HL-60/S4 treated with retinoic acid at 250 ng/mL for 4 days and 3 days (cell line): Measurements from ENCODE around the gene SRPRB.

Source experiments
- in situ Hi-C: fragments of 300-500 bp; cut with MboI; formaldehyde crosslinking; loops from 2 replicates; pipeline ENCODE4 v1.7.0; 2022; ENCODE audit warnings: low sequenced_read_pairs

The SRPRB gene, protein sequence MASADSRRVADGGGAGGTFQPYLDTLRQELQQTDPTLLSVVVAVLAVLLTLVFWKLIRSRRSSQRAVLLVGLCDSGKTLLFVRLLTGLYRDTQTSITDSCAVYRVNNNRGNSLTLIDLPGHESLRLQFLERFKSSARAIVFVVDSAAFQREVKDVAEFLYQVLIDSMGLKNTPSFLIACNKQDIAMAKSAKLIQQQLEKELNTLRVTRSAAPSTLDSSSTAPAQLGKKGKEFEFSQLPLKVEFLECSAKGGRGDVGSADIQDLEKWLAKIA

DNA sequence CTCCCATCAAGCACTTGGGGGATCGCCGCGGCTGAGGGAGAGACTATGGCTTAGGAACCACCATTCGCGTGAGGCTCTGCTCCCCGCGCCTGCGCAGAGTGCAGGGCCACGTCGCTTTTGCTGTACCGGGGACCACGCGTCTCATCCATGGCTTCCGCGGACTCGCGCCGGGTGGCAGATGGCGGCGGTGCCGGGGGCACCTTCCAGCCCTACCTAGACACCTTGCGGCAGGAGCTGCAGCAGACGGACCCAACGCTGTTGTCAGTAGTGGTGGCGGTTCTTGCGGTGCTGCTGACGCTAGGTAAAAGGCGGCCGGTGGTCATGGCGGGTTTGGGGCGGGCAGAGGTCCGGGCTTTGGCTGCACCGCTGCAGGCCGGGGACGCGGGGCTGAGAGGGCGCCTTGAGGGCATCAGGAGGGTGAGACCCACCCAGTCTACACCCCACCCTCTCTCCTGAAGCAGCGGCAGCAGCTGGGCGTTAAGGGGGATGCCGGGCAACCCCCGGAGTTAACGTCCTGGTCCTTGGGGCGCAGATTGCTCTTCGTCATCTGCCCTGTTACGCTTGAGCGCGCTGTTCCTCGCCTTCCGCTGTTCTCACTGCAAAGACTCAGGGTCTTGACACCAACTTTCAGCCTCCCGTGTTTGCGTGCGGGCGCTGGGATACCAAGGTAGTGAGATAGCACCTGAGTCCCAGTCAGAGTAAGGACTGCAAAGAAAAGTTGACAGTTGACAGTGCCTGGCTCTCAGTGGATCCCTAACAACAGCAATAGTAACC, at the start of gene SRPRB:
Gene SRPRB, plus strand, starts transcription at position 114 of the 774 bp plus-strand sequence. Its CDS starts 34 bp downstream, at position 148.
- in situ Hi-C loops, result loop anchor here (25.0 kb wide), 1 partner anchor 406 kb away; no protein-coding TSS in a partner anchor

DNA sequence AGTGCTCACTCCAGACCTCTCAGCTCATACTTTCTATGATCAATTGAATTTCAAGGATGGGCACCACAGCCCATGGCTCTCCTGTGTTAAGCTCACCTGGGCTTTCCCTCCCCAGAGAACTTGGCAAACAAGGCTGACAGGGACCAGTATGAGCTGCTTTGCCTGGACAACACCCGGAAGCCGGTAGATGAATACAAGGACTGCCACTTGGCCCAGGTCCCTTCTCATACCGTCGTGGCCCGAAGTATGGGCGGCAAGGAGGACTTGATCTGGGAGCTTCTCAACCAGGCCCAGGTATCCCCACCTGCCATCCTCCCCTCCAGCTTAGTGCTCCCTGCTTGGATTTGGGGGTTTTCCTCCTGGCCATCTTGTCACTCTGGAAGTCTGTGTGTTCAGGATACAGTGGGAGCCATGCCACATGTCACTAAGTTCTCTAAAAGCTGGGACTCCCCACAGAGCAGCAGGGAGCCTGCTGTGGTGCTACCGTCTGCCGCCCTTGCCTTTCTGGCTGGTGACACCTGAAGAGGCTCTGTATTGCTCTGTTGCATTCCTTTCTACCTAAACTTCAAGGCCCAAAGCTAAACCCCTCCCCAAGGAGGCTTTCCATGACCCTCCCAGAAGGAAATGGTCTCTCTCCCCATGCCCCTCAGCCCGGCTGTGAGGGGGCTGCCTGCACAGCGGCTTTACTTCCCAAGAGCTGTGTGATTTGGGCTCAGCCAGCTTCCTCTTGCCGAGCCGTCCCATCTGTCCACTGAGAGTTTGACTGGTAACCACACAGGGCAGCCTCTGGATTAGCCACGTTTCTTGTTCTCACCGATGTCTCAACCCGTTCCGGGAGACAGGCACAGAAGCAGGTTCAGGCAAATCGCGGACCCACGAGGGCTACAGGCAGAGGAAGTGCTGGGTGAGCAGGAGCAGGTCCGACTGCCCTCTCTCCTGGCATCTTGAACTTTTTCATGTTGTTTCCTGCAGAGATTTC, 48.6 kb upstream of the SRPRB start:
- in situ Hi-C loops, result no loop called here

DNA sequence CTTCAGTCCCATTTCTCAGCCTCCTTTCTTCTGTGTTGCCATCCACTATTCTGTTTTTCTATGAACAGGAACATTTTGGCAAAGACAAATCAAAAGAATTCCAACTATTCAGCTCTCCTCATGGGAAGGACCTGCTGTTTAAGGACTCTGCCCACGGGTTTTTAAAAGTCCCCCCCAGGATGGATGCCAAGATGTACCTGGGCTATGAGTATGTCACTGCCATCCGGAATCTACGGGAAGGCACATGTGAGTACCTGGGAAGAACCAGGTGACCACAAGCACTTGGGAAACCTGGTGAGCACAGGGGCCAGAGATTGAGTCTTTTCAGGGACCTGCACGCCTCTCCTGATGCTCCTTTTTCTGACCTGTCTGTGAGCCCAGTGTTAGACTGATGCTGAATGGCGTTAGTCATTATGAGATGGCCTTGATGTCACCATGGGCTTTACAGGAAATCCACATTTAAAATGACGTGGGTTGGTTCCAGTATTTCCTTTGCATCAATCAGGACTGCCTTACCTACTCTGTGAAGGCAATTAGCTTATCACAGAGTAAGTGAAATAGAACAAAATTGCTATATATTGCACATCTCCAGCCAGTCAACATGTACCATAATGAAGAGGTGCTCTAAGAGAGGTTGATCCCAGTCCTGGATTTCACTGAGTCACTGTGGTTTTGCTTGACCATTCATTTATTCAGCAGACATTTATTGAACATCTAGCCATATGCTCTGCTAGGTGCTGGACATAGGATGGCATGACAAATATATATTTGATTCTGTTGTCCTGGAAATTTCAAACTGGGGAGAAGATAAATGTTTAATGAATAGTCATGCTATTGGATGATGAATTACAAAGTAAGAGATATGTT, 47.7 kb upstream of the SRPRB start:
- in situ Hi-C loops, result no loop called here

DNA sequence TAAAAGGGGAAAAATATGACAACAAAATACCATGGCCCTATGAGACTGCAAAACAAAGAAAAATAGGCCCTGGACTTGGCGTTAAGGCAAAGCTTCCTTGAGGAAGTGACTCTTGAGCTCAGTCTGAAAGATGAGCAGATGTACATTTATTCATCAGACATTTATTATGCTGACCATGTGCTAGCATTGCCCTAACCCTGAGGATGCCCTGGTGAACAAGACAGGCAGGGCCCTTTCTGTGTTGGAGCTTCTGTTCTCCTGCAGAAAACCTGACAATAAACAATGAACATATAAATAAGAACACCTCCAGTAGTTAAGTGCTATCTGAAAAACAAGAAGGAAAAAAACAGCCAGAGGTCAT, 47.1 kb upstream of the SRPRB start:
- in situ Hi-C loops, result no loop called here

DNA sequence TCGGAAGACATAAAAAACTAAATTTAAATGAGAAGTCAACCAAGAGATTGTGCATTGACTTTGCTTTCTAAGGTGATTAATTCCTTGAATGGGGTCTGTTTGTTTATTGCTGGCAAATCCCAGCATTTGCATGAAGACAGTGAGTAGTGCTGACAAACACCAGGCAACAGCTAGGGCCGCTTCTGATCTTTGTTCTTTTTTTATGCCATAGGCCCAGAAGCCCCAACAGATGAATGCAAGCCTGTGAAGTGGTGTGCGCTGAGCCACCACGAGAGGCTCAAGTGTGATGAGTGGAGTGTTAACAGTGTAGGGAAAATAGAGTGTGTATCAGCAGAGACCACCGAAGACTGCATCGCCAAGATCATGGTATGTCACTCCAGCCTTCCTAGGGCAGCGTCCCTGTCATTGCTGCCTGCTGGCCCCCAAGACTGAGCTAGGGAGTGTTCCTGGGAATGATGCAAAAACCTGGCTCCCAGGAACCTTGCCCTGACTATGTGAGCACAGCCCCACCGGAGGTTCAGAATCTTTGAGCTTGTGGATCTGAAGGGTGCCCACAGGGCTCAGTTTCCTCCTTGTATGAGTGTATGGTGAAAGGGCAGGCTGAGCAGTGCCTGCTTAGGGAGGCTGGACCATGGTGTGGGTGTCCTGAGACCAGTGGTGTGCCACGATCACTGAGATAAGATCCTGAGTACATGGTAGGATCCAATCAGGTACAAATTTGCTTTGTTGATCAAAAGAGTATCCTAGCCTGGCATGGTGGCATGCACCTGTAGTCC, 46.5 kb upstream of the SRPRB start:
- in situ Hi-C loops, result no loop called here

DNA sequence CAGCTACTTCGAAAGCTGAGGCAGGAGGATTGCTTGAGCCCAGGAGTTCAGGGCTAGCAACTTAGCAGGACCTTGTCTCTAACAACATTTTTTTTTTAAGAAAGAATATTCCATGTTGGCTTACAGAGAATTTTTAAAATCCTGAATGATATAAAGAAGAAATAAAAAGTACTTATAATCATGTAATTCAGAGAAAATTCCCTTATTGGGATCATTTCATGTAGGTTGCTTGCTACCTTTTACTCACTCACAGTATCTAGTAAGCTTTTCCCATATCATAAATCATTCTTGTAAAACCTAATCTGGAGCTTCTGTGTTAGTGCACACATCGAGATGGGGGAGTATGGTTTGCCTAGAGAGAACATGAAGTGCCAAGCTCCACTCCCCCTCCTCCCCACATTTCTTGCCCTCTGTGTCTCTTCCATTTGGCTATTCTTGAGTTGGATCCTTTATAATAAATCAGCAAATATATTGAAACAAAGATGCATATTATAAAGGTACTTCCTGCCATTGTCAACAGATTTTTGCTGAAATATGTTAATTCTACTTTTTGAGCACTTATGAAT, 45.8 kb upstream of the SRPRB start:
- in situ Hi-C loops, result no loop called here

DNA sequence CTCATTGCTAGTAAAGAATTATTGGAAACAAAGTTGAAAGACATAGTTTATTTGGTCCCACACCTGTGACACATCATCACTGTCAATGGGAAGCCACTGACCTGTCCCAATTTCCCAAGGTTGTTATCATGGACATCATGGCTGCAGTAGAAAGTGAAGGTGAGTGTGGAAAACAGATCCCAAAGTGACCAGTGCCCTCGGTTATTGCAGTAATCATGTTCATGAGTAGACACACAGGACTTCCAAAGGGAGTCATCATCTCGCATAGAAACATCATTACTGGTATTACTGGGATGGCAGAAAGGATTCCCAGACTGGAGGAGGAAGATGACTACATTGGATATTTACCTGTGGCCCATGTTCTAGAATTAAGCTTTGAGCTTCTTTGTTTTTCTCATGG, 44.7 kb upstream of the SRPRB start:
- in situ Hi-C loops, result no loop called here

DNA sequence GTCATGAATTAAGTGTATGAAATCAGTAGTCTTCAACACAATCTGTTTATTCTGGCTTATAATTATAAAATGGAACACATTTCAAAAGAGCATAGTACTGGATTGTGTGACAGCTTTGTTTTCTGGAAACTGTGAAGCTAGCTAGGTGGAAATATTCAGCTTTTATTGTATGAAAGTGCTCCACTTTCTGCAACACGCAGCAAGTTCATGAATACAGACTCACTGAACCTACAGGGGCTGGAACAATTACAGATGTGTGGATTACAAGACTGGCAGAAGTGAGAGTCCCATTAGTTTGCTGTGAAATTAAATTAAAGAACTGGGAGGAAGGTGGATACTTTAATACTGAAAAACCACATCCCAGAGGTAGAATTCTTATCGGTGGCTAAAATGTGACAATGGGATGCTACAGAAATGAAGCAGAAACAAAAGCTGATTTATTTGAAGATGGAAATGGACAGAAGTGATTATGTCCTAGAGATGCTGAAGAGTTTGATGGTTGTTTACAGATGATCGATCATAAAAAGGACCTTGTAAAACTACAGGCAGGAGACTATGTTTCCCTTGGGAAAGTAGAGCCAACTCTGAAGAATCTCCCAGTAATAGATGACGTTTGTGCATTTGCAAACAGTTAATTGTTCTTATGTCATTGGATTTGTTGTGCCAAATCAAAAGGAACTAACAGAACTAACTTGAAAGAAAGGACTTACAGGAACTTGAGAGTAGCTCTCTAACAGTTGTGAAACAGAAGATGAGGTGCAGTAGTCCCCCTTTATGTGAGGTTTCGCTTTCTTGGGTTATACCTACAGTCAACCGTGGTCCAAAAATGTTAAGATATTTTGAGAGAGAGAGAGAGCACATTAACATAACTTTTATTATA, 43.8 kb upstream of the SRPRB start:
- in situ Hi-C loops, result no loop called here

DNA sequence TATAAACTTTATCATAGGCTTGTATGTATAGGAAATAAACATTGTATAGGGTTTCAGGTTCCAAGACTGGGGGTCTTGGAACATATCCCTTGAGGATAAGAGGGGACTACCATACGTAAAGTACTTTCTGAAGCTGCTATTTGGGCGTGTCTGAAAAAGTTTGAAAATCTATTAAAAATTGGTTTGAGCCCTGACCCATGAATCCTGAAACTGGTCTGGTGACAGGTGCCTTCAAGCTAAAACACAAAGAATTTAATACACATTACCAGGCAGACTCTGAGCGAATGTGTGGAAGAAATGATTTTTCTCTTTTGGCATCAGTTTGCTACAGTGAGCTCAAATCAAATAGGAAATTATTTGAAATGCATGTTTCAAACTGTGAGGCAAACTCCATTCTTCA, 43.1 kb upstream of the SRPRB start:
- in situ Hi-C loops, result no loop called here

DNA sequence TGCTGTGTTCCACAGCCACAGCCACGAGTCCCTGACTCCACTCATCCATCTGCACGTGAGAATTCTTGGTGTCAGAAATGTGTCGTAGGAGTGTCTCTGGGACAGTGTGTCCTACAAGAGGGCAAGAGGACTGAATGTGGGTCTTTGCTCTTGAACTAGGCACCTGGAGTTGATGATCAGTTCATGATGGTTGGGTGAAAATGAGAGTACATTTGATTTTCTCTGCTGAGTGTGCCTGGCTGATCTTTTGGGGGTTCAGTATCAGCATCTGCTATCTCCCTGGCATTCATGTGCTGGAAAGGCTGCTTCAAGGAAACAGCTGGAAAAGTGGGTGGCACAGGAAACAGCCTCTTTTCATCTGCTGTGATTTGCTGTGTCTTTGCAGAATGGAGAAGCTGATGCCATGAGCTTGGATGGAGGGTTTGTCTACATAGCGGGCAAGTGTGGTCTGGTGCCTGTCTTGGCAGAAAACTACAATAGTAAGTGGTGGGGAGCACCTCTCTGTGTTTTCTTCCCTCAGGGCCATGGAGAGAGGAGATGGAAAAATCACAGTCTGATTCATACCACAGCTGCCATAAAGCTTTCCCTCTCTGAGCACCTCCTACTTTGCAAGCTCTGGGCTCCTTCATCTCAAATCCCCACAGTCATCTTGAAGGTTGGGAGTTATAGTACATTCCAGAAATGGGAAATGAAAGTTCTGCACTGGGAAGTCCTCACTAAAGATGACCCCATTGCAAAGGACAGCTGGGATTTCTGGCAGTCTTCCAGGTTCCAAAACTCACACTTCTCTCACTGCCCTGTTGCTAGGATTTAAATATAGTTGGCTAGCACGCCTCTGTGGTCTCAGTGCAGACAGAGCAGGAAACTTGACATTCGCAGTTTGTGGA, 41.6 kb upstream of the SRPRB start:
- in situ Hi-C loops, result no loop called here

DNA sequence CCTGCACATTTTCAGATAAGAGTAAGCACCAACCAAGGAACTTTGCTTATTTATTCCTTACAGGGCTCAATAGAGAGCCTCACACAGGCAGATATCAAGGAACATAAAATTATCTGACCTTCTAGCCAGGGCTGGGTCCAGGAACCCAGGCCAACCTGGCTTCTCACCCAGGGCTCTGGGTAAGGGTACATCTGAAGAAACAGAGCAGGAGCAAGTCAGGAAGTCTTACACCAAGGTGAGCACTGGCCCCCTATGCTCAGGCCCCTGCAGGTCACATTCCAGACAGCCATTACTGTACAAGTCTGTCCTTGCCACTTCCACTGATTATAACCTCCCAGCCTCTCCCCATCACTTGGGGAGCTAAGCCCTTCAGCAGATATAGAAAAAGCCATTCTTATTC, 40.4 kb upstream of the SRPRB start:
- in situ Hi-C loops, result no loop called here

DNA sequence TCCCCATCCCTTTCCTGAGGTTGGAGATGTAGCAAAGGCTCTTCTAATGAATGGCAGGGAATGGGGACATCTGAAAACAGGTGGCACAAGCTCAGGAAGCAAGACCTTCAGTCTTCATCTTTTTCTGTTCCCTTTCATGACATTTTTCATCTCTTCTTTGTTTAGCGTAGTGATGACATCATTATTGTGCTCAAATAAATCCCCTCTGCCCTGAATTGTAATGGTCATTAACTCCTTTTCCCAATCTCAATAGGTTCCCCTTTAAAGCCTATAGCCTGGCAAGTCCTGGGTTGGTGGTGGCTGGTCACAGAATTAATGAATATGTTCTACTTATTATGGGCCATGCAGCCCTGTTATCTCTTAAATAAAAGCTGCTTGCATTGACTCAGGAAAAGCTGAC, 38.0 kb upstream of the SRPRB start:
- in situ Hi-C loops, result no loop called here

DNA sequence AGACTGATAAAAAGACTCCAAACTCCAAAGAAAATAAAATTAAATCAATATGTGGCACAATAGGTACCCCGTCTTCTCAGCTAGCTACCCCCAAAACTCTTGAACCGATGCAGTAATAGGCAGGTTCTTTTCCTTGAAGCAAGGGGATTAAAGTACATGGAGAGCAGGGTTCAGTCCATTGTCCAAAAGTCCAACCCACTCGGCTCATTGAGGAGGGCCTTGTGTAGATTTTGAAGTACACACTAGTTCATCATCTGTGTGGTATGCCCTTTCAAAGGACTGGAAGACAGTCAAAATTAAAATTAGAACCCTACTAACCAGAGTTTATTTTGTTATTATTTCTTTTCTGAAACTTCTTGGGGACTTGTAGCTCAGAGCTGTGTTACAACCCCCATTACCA, 36.1 kb upstream of the SRPRB start:
- in situ Hi-C loops, result no loop called here

DNA sequence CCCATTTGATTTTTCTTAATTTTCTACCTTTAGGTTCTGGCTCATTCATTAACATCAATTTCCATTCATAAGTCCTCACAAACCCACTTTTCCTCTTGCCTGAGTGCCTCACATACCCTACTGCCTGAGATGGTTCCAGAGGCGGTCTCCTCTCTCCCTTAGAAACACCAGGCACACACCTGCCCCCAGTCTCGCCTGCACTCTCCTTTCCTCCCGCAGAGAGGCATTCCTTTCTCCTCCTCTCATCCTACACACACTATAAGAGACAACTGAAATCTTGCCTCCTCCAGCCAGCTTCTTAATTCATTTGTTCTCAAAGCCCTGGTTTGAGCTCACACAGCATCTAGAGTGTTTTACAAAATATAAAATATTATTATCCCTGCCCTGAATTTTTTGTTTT, 31.9 kb upstream of the SRPRB start:
- in situ Hi-C loops, result no loop called here

DNA sequence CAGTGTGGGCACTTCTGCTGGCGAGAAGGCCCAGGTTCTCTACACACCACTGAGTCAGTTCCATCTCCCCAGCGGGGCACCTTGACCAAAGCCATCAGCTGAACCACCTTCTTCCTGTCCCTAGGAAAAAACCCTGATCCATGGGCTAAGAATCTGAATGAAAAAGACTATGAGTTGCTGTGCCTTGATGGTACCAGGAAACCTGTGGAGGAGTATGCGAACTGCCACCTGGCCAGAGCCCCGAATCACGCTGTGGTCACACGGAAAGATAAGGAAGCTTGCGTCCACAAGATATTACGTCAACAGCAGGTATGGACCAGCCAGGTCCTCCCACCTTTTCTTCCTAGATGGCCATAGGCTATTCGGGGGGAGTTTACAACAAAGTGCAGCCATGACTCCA, 30.3 kb upstream of the SRPRB start:
- in situ Hi-C loops, result no loop called here

DNA sequence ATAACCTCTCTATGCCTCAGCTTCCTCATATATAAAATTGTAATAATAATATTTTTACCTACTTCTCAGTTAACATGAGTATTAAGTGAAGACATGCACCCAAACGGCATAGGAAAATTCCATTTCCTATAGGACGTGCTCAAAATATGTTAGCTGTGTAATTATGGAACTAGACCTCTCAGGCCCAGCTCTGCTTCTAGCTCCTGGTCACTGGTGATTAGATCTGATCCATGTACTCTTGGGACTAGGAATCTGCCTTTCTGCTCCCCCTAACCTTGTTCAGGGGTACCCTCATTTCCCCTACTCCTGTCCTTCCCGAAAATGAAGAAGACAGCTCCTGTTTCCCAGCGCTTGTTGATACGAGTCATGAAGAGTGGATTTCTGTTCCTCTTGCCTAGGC, 29.8 kb upstream of the SRPRB start:
- in situ Hi-C loops, result no loop called here

DNA sequence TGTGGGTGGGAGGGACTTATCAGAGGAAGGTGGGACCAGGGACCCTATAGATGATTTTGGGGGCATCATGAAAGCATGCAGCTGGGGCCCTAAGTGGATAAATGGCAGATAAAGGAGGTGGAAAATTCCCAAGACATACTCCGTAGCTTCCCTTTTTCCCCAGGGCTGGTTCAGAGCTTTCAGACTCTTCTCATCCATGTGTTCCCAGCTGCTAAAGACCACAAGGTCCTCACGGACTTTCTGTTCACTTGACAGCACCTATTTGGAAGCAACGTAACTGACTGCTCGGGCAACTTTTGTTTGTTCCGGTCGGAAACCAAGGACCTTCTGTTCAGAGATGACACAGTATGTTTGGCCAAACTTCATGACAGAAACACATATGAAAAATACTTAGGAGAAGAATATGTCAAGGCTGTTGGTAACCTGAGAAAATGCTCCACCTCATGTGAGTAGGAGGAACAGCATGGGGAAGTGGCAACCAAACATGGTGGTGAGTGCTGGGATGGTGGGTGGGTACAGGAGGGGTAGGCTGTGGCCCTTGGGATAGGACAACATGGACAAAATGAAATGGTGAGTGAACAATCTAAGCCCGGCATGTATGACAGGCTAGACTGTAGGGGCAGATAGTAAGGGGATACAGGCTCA, 28.7 kb upstream of the SRPRB start:
- in situ Hi-C loops, result no loop called here
